ENCODE measurements around the gene ZNF219.

Gene ZNF219

DNA sequence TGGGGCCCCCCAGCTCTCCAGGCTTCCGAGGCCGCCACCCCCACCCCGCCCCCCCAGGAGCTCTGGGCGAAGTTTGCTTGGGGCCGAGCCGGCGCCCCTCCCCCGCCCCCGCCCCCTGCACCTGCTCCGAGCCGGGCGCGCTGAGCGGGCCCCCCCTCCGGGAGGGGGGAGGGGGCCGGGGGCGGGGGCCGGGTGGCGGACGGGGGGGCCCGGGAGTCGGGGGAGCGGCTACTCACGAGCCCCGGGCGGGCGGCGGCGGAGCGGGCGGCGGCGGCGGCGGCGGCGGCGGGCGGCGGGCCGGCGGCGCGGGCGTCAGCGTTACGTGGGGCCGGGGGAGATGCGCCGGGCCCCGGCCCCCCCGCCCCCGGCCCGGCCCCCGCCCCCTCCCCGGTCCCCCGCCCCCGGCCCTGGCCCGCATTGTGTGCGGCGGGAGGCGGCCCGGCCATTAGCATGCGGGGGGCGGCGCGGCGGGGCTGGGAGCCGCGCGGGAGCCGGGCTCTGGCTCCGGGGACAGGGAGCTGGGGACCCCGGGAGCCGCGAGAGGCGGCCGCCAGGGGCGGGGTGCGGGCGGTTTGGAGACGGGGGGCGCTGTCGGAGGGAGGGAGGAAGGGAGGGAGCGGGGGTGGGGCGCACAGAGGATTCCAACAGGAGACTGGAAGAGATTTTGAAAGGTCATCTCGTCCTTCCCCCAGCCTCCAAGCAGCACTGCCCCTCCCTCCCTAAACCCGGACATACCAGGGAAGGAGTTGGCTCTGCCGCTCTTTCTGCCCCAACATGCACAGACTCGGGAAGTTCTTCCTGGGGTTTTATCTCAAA, at the start of gene ZNF219:
Gene ZNF219 (minus strand): TSS at position 580 of the 816 bp plus-strand sequence. CDS start 5,064 bp downstream, outside the sequence.
- DNase-seq (ENCODE audit: low read depth, low spot score): no peak

DNA sequence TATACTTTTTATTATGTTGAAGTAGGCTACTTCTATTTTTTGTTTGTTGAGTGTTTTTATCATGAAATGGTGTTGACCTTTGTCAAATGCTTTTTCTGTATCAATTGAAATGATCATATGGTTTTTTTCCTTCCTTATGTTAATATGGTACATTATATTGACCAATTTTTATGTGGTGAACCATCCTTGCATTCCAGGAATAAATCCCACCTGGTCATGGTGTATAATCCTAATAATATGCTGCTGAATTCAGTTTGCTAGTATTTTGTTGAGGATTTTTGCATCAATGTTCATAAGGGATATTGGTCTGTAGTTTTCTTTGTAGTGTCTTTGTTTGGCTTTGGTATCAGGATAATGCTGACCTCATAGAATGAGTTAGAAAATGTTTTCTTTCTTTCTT, 47.0 kb upstream of the ZNF219 start:
- no peak for DNase-seq (ENCODE audit: low read depth, low spot score)

DNA sequence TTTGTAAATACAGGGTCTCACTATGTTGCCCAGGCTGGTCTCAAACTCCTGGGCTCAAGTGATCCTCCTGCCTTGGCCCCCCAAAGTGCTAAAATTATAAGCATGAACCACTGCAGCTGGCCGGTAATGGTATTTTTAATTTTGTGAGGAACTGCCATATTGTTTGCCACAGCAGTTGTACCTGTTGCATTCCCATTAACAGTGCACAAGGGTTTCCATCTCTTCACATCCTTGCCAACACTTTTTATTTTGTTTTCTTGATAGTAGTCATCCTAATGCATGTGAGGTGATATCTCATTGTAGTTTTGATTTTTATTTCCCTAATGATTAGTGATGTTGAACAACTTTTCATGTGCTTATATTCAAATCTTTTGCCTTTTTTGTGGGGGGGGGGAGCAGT, 43.9 kb upstream of the ZNF219 start:
- no peak for DNase-seq (ENCODE audit: low read depth, low spot score)

DNA sequence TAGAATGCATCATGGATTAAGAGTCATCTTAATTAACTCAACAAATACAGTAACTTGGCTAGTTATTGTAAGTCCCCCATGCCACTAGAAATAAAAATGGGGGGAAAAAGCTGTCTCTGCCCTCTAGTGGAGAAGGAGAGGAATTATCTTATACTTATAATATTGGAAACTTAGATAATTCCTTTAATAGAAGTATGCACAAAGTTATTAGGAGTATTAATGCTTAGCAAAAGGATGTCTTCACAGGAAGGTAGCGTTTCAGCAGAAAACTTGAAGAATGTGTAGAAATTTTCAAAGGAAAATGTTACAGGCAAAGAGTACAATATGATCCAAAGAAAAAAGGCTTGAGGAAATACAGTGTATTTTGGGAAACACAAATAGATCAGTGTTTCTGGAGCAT, 37.6 kb upstream of the ZNF219 start:
- no peak for DNase-seq (ENCODE audit: low read depth, low spot score)

DNA sequence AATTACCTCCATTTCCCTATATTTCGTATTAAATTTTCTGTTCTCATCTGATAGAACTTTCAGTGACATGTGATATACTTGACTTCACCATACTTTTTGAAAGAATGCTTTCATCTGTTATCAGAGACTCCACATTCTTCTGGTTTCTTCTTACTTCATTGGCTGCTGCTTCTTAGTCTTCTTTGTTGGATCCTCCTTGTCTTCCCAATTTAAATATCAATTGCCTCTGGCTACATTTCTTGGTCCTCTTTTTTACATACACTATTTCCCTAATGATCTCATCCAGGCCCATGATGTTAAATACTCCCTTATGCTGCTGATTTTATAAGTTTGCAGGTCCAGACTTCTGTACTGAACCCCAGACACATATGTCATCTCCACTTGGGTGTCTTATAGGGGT, 35.4 kb upstream of the ZNF219 start:
- no peak for DNase-seq (ENCODE audit: low read depth, low spot score)

DNA sequence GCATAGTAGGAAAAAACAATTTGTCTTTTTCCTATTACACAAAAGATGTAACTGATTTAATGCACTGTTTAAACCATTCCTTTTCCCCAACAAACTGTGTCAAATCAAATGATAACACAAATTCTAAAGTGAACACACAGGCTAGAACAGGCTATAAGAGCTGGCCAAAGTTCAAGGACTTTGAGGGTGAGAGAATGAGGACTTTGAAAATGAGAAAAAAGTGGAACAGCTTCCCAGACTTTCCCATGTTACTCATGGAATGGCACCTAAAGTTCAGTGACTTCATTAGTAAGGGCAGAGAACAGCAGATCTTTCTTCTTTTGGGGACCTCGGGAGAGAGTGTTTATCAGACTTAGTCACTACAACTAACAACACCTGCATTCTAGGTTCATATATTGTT, 25.0 kb upstream of the ZNF219 start:
- no peak for DNase-seq (ENCODE audit: low read depth, low spot score)

DNA sequence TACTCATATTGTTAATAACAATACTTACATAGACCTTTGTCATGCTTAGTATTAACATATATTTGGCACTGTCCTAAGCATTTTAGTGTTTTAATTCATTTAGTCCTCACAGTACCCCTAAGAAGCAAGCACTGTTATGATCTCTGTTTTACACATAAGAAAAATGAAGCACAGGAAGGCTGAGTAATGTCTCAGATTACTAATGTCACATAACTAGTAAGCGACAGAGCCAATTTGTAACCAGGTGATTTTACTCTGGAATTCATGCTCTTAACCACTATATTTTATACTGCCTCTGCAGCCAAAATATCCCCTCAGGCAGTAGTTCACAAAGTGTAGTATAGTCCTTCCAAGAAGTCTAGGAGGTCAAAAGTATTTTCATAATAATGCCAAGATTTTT, 22.7 kb upstream of the ZNF219 start:
- no peak for DNase-seq (ENCODE audit: low read depth, low spot score)

DNA sequence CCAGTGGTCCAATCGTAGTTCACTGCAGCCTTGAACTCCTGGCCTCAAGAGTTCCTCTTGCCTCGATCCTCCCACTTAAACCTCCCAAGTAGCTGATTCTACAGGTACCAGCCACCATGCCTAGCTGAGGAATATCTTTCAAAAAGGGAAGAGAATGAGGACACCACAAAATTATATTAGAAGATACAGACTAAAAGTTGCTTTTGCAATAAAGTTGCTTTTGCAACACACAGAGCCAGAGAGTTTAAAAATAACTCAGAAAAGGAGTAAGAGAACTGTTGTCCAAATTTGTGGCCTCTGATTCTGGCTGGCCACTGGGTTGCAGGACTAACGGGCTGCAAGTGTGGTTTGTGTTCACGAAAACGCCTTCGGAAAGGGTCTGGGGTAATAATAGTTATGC, 22.2 kb upstream of the ZNF219 start:
- no peak for DNase-seq (ENCODE audit: low read depth, low spot score)

DNA sequence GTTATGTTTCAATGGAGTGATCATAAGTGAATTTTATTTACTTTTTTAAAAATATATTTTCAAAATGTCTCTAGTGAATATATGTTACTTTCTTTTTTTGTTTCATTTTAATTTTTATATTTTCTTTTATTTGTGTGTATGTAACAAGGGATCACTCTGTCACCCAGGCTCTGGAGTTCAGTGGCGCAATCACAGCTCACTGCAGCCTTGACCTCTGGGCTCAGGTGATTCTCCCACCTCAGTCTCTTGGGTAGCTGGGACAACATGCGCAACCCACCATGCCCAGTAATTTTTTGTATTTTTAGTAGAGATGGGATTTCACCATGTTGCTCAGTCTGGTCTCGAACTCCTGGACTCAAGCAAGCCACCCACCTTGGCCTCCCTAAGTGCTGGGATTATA, 20.5 kb upstream of the ZNF219 start:
- DNase-seq (ENCODE audit: low read depth, low spot score): no peak

DNA sequence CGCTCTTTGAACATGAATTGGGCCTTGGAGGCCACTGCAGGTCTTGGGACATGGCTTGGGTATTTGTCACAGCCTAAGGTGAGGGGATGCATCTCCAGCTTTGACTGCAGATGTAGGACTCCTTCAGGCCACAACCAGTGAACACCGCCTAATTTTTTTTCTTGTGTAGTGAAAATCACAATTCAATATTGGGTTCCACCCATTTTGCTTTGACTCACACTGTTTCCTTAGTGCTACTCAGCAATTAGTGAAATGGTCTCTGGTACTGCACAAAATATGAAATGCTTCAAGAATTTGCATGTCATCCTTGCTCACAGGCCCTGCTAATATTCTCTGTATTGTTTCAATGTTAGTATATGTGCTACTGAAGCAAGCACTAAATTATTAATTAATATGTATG, 14.9 kb upstream of the ZNF219 start:
- no peak for DNase-seq (ENCODE audit: low read depth, low spot score)

DNA sequence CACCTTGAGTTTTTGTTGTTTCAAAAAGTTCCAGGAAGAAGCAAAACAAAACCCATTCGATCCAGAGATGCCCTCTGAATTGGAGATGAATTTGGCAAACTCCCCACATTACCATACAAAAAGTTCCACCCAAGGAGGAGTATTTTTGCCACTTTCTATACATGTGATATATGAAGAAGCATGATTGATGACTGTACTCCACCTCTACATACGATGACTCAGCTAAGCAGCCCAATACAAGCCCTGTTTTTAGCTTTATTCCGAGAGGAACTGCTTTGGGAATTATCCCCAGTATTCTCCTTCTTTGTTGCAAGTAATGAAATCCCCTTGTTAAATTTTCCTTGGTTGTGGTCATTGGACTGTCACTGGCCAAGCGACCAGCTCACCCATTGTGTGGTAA, 13.8 kb upstream of the ZNF219 start:
- no peak for DNase-seq (ENCODE audit: low read depth, low spot score)

DNA sequence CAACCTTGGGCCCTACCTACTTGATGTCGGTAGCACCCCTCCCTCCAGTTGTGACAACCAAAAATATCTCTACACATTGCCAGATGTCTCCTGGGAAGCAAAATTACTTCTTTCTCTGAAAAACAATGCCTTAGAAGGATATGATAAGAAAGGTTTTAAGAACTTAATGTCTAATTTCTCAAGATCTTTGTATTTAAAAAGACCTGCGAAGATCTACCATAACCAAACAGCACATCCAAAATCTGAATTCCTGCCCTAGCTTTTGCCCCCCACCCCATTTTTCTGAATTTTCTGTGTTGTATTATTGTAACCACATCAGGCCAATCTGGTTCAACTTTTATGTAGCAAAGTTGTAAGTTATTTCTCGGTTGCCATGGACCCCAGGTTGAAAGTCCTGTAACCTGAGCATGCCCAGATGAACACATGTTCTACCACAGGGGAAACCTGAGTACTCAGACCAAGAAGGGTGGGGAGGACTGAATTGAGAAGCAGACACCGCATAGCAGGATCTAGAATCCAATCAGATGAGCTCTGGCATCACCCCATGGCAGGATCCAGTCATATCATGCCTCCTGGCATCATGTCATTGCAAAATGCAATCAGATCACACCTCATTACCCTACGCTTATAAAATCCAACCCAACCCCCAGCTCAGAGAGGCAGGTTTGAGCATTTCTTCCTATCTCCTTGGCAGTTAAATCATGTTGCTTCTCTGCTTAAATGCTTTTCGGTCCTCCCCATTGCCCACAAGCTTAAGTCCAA, 11.1 kb upstream of the ZNF219 start:
- DNase-seq (ENCODE audit: low read depth, low spot score): no peak

DNA sequence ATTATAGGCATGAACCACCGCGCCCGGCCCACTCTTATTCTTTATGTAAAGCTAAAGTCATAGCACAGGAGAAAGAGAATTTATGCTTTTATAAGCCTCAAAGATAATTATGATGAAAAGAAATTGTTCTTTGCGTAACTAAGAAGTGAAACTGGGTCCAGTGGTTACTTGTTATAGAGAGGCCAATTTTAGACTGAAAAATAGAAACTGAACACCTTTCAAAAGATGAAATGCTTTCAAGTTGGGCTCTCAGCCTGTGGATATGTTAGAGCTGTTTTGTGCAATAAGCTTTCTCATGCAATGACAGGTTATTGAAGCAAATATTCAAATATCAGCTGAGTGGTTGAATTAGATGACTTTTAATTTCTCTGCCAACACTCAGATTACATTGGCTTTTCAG, 10.3 kb upstream of the ZNF219 start:
- no peak for DNase-seq (ENCODE audit: low read depth, low spot score)

DNA sequence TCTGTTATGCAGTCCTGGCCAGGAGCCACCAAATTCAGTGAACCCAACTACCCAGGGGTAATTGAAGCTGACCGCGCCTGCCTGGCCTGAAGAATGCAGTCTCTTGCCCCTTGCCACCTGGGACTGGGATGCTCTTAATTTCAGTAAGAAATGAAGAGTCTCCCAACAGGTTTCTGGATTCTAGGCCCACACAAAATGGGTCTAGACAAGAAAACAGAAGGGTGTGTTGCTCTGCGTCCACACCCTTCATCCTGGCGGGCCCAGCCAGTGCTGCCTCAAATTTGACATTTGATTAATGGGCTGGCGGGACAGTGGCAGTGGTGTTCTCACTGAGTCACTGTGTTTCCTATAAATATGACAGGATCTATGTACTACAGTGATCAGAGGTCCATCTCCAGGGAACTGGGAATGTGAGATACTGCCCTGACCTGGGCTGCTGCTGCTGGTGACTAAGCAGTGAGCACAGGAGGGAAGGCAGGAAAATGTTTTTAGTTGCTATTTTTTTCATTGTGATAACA, 8.9 kb upstream of the ZNF219 start:
- DNase-seq (ENCODE audit: low read depth, low spot score): no peak

DNA sequence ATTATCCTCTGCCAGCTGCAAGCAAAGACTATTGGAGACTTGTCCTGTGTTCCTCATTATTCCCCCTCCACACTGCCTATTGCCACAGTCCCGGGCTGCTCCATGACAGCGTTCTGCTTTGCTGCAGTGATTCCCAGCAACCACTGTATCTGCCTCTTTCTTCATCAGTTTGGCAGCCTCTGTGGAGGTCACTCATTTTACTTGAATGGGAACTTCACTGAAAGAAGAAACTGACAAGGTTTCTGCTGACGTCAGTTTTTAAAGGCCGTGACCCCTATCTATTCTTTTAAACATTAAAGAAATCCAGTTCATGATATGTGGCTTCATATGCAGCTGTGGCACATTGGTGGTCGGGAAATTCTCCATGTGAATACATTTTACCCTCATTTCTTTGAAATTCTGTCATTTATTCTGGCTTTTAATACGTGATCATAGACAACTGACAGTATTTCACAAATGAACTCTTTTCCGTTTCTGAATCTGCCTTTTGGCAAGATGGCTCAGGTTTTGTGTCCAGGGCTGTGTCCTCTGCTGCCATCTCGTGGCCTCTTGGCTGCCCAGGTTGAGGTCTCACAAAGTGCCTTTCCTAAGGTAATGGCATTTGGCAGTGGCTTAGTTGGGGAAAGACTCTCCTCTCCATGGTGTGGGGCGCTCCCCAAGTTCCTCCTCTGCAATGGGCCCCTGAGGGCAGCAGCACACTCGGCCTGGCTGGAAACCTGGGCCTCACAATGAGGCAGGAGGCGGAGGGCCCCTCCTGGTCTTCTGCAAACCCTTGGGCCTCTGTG, 8.2 kb upstream of the ZNF219 start:
- peak; percentile 67 for DNase-seq (ENCODE audit: low read depth, low spot score)

DNA sequence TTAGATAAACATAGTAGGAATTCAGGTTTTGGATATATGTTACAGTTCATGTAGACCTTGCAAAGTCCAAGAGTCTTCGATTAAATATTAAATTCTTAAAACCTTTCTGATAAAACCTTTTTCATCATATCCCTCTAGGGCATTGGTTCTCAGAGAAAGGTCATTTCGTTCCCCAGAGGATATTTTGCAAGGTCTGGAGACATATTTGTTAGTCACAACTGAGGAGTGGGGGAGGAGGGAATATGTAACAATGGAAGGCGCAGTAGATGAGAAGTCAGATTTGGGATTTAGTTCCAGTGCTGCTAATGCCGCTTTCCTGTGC, 7.7 kb upstream of the ZNF219 start:
- DNase-seq (ENCODE audit: low read depth, low spot score): no peak

DNA sequence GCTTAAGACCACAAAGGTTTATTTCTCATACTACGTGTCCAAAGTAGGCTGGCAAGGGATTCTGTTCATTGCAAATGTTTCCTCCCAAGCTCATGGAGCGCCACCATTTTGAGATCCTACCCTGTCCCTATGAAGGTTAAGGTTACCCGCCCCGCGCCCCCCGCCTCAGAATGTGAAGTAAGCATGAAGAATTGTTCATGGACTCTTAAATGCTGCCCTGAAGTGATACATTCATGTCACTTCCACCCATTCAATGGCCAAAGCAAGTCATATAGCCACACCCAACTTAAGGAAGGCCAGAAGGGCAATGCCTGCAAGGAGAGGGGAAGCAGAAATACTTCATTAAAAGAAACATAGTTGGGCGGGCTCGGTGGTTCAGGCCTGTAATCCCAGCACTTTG, 6.6 kb upstream of the ZNF219 start:
- no peak for DNase-seq (ENCODE audit: low read depth, low spot score)

DNA sequence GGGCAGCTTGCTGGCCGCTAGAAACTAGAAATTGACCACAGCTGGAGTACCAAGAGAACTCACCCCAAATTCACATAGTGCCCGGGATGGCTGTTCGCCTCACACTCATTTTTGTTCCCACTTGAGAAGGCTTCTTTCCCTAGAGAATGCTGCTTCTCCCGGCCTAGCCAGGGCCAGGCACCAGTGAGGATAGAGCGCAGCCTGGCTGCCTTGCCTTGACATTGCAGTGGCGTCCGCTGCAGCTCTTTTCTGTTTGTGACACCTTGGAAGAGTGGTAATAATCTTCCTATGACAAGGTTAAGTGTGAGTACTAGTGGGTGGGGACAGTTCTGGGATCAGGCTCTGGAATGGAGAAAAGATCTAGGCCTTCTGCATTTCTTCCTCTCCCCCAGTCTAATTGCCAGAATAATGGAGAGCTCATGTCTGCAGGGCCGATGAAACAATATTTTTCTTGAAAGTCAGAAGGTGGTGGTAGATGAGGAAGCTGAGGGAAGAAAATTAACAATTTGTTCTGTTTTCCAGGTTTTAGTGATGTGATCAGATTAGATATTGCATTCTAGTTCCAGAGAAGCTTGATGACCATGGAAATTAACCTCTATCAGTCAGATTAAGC, 6.1 kb upstream of the ZNF219 start:
- DNase-seq (ENCODE audit: low read depth, low spot score): peak; percentile 61

DNA sequence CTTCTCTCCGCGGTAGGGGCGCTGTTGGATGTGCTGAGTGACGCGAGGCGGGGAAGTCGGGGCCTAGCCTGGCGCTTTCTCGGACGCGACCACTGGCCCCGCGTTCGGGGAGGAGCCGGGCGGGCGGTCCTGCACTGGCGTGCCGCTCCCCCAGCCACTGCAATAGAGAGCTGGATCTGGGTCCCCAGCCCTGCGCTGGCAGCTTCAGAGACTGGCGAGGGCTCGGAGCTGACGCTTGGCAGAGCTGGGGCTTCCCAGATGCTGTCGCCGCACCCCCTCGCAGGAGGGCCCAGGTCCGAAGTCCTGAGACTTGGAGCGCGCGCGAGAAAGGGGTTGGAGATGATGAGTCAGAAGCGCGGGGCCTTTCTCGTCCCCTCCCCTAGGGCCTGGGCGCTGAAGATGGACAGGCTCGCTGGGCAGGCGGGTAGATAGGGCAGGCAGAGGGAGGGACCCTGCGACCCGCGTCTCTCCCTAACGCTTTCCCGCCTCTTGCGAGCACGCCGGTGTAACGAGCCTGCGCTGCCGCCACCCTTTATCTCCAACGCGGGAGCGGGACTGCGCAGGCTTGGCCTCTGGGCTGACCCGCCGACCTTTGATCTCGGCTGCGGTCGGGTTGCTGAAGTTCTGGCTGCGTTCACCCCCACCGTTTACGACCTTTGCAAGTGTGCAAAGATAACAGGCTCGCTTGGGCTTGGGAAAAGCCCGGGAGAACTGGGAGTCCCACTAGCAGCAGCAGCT, 5.4 kb upstream of the ZNF219 start:
- peak; percentile 95 for DNase-seq (ENCODE audit: low read depth, low spot score)

DNA sequence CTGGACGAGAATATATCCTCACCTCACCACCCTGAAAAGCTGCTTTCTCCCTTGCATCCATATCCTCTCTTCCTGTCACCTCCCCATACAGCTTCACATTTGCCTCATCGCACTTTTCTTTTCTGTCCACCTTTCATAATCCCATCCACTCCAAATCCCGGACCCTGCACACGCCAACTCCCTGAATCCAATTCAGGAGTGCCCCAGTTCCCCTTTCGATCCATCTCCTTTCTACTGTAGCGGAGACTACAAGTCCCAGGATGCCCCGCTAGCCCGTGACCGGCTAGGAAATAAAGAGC, 4.9 kb upstream of the ZNF219 start:
- DNase-seq (ENCODE audit: low read depth, low spot score): no peak

Data from smooth muscle cell of the brain vasculature (primary cell).